ENCODE data around the gene TAF1B.
"Not testable (repeated sequence)": the region's sequence is repeated elsewhere in the genome, so short reads cannot be mapped to it uniquely, and the experiment has no call there.

Gene TAF1B

GRCh38 chr2:9879455-9880194 lies 36.4 kb downstream of the TAF1B start:
- DNase-seq (ENCODE audit: low read depth, low spot score) = no peak

- no peak for DNase-seq (ENCODE audit: low read depth, low spot score)
Observed at GRCh38 chr2:9883897-9884296, 40.6 kb downstream of the TAF1B start.

- DNase-seq (ENCODE audit: low read depth, low spot score) = no peak
Observed at GRCh38 chr2:9884436-9884835, 41.2 kb downstream of the TAF1B start.

- DNase-seq (ENCODE audit: low read depth, low spot score) = no peak
Observed at GRCh38 chr2:9885036-9885684, 41.9 kb downstream of the TAF1B start.

GRCh38 chr2:9887513-9887912 lies 44.2 kb downstream of the TAF1B start:
- no peak for DNase-seq (ENCODE audit: low read depth, low spot score)

GRCh38 chr2:9889812-9890261 lies 46.6 kb downstream of the TAF1B start:
- DNase-seq (ENCODE audit: low read depth, low spot score) = no peak

GRCh38 chr2:9892236-9892635 lies 49.0 kb downstream of the TAF1B start:
- no peak for DNase-seq (ENCODE audit: low read depth, low spot score)

GRCh38 chr2:9895669-9896590 lies 52.7 kb downstream of the TAF1B start:
- no peak for DNase-seq (ENCODE audit: low read depth, low spot score)

- DNase-seq (ENCODE audit: low read depth, low spot score) = no peak
Observed at GRCh38 chr2:9897331-9897737, 54.1 kb downstream of the TAF1B start.

- DNase-seq (ENCODE audit: low read depth, low spot score) = no peak
Observed at GRCh38 chr2:9897846-9898245, 54.6 kb downstream of the TAF1B start.

GRCh38 chr2:9905413-9905812 lies 62.1 kb downstream of the TAF1B start:
- no peak for DNase-seq (ENCODE audit: low read depth, low spot score)

GRCh38 chr2:9907402-9907801 lies 64.1 kb downstream of the TAF1B start:
- no peak for DNase-seq (ENCODE audit: low read depth, low spot score)

- no peak for DNase-seq (ENCODE audit: low read depth, low spot score)
Observed at GRCh38 chr2:9908639-9909038, 65.4 kb downstream of the TAF1B start.

- DNase-seq (ENCODE audit: low read depth, low spot score) = no peak
Observed at GRCh38 chr2:9909106-9909505, 65.8 kb downstream of the TAF1B start.

GRCh38 chr2:9910699-9911098 lies 67.4 kb downstream of the TAF1B start:
- DNase-seq (ENCODE audit: low read depth, low spot score) = no peak

GRCh38 chr2:9912468-9912867 lies 69.2 kb downstream of the TAF1B start:
- no peak for DNase-seq (ENCODE audit: low read depth, low spot score)

- no peak for DNase-seq (ENCODE audit: low read depth, low spot score)
Observed at GRCh38 chr2:9914384-9915065, 71.3 kb downstream of the TAF1B start.

GRCh38 chr2:9918275-9918674 lies 75.0 kb downstream of the TAF1B start:
- no peak for DNase-seq (ENCODE audit: low read depth, low spot score)

- no peak for DNase-seq (ENCODE audit: low read depth, low spot score)
Observed at GRCh38 chr2:9919512-9919911, 76.2 kb downstream of the TAF1B start.

GRCh38 chr2:9927020-9927419 lies 83.7 kb downstream of the TAF1B start:
- DNase-seq (ENCODE audit: low read depth, low spot score) = not testable (repeated sequence)

- DNase-seq (ENCODE audit: low read depth, low spot score) = no peak
Observed at GRCh38 chr2:9937258-9937657, 94.0 kb downstream of the TAF1B start.

GRCh38 chr2:9937968-9938367 lies 94.7 kb downstream of the TAF1B start:
- DNase-seq (ENCODE audit: low read depth, low spot score) = no peak

Measured in activated naive CD8-positive, alpha-beta T cell treated with anti-CD3 and anti-CD28 coated beads, Interleukin-2, amount 50 U/mL, for 16 hours (primary cell).